OCI-LY1 (cell line): ENCODE results near the gene GNG10.

Source experiments
- H2AFZ ChIP-seq: fragments of 200-600 bp; sonication (generic), shearing (Covaris generic); 2 replicates; pipeline ENCODE4 v1.6.0; 2014; ENCODE audit warnings: antibody characterized with exemption, mild to moderate bottlenecking, low read length
- H3F3A ChIP-seq: fragments of 200-600 bp; sonication (generic), shearing (Covaris generic); 2 replicates; pipeline ENCODE4 v1.6.0; 2014; ENCODE audit warnings: mild to moderate bottlenecking, antibody characterized with exemption, low read length, moderate library complexity; ENCODE audit not compliant: insufficient read depth
- H3K27ac ChIP-seq: fragments of 200-600 bp; sonication (generic); 2 replicates; pipeline ENCODE4 v1.5.1; 2014; ENCODE audit warnings: low read length, mixed run types, mild to moderate bottlenecking, low read depth; ENCODE audit not compliant: poor library complexity, severe bottlenecking
- H3K27me3 ChIP-seq: fragments of 200-600 bp; sonication (generic); 2 replicates; pipeline ENCODE4 v1.6.0; 2014; ENCODE audit warnings: antibody characterized with exemption, mild to moderate bottlenecking, low read length, moderate library complexity; ENCODE audit not compliant: insufficient read depth
- H3K36me3 ChIP-seq: fragments of 200-600 bp; sonication (generic); 2 replicates; pipeline ENCODE4 v1.6.1; 2014; ENCODE audit warnings: mild to moderate bottlenecking, antibody characterized with exemption, low read length, moderate library complexity, mixed read lengths; ENCODE audit not compliant: insufficient read depth
- H3K4me1 ChIP-seq: fragments of 200-600 bp; sonication (generic); 2 replicates; pipeline ENCODE4 v1.5.1; 2014; ENCODE audit warnings: mild to moderate bottlenecking, low read length, moderate library complexity; ENCODE audit not compliant: insufficient read depth, severe bottlenecking
- H3K4me2 ChIP-seq: fragments of 200-600 bp; sonication (generic), shearing (Covaris generic); 2 replicates; pipeline ENCODE4 v1.6.1; 2014; ENCODE audit warnings: low read length
- H3K4me3 ChIP-seq: fragments of 200-600 bp; sonication (generic); 2 replicates; pipeline ENCODE4 v1.5.1; 2014; ENCODE audit warnings: low read length, low read depth, mild to moderate bottlenecking, mixed read lengths; ENCODE audit not compliant: poor library complexity, severe bottlenecking
- H3K79me2 ChIP-seq: fragments of 200-600 bp; shearing (Covaris generic); 2 replicates; pipeline ENCODE4 v1.6.1; 2016; ENCODE audit warnings: mixed run types, low read length, mixed read lengths; ENCODE audit not compliant: insufficient read depth
- H3K9ac ChIP-seq: fragments of 200-600 bp; sonication (generic), shearing (Covaris generic); 2 replicates; pipeline ENCODE4 v1.6.1; 2014; ENCODE audit warnings: mild to moderate bottlenecking, low read length, mixed read lengths
- H3K9me2 ChIP-seq: fragments of 200-600 bp; sonication (generic), shearing (Covaris generic); 2 replicates; pipeline ENCODE4 v1.6.1; 2014; ENCODE audit warnings: low read depth, mild to moderate bottlenecking, low read length, mixed read lengths
- H3K9me3 ChIP-seq: fragments of 200-600 bp; shearing (Covaris generic); 2 replicates; pipeline ENCODE4 v1.6.1; 2014; ENCODE audit warnings: low read length, mixed read lengths
- H4K20me1 ChIP-seq: fragments of 200-600 bp; sonication (generic), shearing (Covaris generic); 2 replicates; pipeline ENCODE4 v1.6.0; 2016; ENCODE audit warnings: mild to moderate bottlenecking, low read length; ENCODE audit not compliant: insufficient read depth
- CTCF ChIP-seq: fragments of 200-600 bp; sonication (generic), shearing (Covaris generic); IDR thresholded peaks from 2 replicates; pipeline ENCODE4 v1.5.1; 2017; ENCODE audit warnings: mild to moderate bottlenecking, antibody characterized with exemption, low read length, moderate library complexity, mixed read lengths
- EZH2 ChIP-seq: fragments of 200-600 bp; sonication (generic), shearing (Covaris generic); IDR thresholded peaks from 2 replicates; pipeline ENCODE4 v1.8.0; 2017; ENCODE audit warnings: borderline replicate concordance, mixed run types, mild to moderate bottlenecking, antibody characterized with exemption, low read length, moderate library complexity, mixed read lengths

GNG10 gene

GRCh38 chr9:111719541-111719940 lies 58.1 kb downstream of the GNG10 start:
- no peaks in the 10 kb centered on the region for H3K4me1 ChIP-seq
- no peaks in the 10 kb centered on the region for H3K9me2 ChIP-seq
- H4K20me1 ChIP-seq: no peaks in the 10 kb centered on the region
- no peak overlapping the region for H3K4me3 ChIP-seq
- no peaks in the 10 kb centered on the region for H3K79me2 ChIP-seq
- TF ChIP-seq CTCF (no peak), EZH2 (no peak)
- H3K4me2 ChIP-seq: no peak overlapping the region
- H2AFZ ChIP-seq: no peak overlapping the region
- H3F3A ChIP-seq: no peaks in the 10 kb centered on the region
- no peaks in the 10 kb centered on the region for H3K27me3 ChIP-seq
- no peak overlapping the region for H3K9ac ChIP-seq
- no peaks in the 10 kb centered on the region for H3K9me3 ChIP-seq
- no peaks in the 10 kb centered on the region for H3K36me3 ChIP-seq
- H3K27ac ChIP-seq: no peak overlapping the region
